DOHH2 (cell line): ENCODE results near the gene SEC31A.

Experiments
- CTCF ChIP-seq: fragments of 200-600 bp; sonication (generic); IDR thresholded peaks from one replicate; pipeline ENCODE4 v1.5.1; 2014; ENCODE audit warnings: antibody characterized with exemption, mild to moderate bottlenecking, low read depth, low read length; ENCODE audit not compliant: poor library complexity, severe bottlenecking
- EZH2phosphoT487 ChIP-seq: fragments of 200-600 bp; sonication (generic); IDR thresholded peaks from 2 replicates; pipeline ENCODE4 v1.6.1; 2017; ENCODE audit warnings: borderline replicate concordance, mild to moderate bottlenecking, antibody characterized with exemption, low read length, moderate library complexity, mixed read lengths

DNA sequence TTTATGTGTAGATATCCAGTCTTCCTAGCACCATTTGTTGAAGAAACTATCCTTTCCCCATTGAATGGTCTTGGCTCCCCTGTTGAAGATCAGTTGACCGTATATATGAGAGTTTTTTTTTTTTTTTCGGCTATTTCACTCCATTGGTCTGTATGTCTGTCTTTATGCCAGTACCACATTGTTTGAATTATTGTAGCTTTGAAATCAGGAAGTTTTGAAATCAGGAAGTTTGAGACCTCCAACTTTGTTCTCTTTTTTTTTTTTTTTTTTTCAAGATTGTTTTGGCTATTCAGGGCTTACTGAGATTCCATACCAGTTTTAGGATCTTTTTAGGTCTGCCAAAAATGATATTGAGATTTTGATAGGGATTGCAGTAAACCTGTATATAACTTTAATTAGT, 88.0 kb downstream of the SEC31A start:
- TF ChIP-seq CTCF, result no peak
- no peak for TF ChIP-seq EZH2phosphoT487
